ENCODE results near the gene KCNA3. TPM values are rescaled to one million over a fixed set of nuclear protein-coding genes. Genes with fewer than 3 reads are reported as not detected.
"Not testable (repeated sequence)": the region's sequence is repeated elsewhere in the genome, so short reads cannot be mapped to it uniquely, and the experiment has no call there.

Gene KCNA3
- total RNA-seq, 1 experiment from 2014 or later: not detected

GRCh38 chr1:110680036-110680735, 5.4 kb upstream of the KCNA3 start:
- DNase-seq (ENCODE audit: low read depth): no peak

DNA sequence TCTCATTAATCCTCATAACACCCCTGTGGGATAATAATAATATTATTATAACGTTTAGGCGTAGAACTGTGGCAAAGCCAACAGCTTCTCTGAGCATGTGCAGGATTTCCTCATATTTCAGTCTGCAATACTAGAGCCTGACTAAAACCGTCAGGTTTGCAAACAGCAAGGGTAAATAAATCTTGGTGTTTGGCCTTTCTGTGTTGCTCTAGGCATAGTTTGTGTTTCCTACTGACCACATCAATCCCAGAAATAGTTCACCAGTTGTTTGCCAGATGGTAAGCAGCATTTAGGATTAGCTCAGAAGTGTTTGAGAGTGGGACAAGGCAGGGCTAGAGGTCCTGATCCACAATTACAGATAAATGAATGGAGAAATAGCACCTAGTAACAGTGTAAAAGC, 2.8 kb upstream of the KCNA3 start:
- DNase-seq (ENCODE audit: low read depth): no peak

GRCh38 chr1:110676970-110677369, 2.2 kb upstream of the KCNA3 start:
- no peak for DNase-seq (ENCODE audit: low read depth)

- DNase-seq (ENCODE audit: low read depth): no peak
Observed at GRCh38 chr1:110675060-110675791, 486 bp upstream of the KCNA3 start.

DNA sequence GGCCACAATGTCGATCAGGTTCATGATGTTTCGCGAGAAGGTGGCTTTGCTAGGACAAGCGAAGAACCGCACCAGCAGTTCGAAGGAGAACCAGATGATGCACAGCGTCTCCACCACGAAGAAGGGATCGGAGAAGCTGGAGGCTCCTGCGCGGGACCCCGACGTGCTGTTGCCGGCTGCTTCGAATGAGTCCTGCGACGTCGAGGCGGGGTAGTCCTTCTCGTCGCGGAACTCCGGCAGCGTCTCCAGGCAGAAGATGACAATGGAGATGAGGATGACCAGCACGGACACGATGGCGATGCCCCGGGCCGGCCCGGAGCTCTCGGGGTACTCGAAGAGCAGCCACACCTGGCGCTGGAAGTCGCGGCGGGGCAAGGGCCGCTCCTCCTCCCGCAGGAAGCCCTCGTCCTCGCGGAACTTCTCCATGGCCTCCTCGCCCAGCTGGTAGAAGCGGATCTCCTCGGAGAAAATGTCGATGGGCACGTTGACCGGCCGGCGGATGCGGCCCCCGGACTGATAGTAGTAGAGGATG, 869 bp downstream of the KCNA3 start:
- no peak for DNase-seq (ENCODE audit: low read depth)

GRCh38 chr1:110673197-110673701, 1.5 kb downstream of the KCNA3 start:
- DNase-seq (ENCODE audit: low read depth): no peak

DNA sequence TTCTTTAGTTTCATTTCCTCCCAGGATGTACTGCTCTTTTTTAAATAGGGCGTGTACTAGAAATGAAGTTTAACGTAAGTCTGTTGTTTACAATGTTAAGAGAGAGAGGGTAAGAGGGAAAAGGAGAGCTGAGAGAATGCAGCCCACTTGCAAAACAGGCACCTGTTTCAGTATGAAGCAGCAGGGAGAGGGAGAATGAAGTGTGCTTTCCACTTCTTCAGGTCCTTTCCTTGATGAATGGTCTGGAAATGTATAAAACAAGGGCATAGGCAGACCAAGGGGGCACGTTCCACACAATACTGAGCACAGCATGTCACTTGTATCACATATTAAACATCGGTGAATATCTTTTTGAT, 2.0 kb downstream of the KCNA3 start:
- DNase-seq (ENCODE audit: low read depth): no peak

GRCh38 chr1:110672001-110672752, 2.6 kb downstream of the KCNA3 start:
- no peak for DNase-seq (ENCODE audit: low read depth)

GRCh38 chr1:110671361-110671760, 3.4 kb downstream of the KCNA3 start:
- no peak for DNase-seq (ENCODE audit: low read depth)

GRCh38 chr1:110668549-110668948, 6.2 kb downstream of the KCNA3 start:
- no peak for DNase-seq (ENCODE audit: low read depth)

GRCh38 chr1:110667776-110668175, 7.0 kb downstream of the KCNA3 start:
- DNase-seq (ENCODE audit: low read depth): no peak

GRCh38 chr1:110663241-110663640, 11.5 kb downstream of the KCNA3 start:
- DNase-seq (ENCODE audit: low read depth): no peak

GRCh38 chr1:110659559-110659958, 15.2 kb downstream of the KCNA3 start:
- not testable (repeated sequence) for DNase-seq (ENCODE audit: low read depth)

GRCh38 chr1:110657351-110657750, 17.4 kb downstream of the KCNA3 start:
- DNase-seq (ENCODE audit: low read depth): no peak

DNA sequence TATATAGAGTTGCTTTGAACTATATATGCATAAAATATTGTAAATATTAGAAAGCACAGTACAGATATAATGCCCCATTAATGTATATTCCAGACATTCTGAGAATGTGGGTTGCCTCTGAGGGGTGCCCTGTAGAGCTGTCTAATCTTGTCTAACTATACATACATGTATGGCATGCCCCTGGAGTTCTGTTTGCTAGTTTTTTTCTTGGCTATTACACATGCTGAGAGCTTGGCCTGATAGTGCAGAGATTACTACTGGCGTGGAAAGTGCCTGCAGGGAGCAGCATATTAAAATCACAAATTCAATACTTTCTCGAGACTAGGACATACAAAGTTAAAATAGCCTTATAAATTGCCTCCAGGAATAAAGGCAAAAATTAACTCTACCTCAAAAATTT, 24.1 kb downstream of the KCNA3 start:
- no peak for DNase-seq (ENCODE audit: low read depth)

DNA sequence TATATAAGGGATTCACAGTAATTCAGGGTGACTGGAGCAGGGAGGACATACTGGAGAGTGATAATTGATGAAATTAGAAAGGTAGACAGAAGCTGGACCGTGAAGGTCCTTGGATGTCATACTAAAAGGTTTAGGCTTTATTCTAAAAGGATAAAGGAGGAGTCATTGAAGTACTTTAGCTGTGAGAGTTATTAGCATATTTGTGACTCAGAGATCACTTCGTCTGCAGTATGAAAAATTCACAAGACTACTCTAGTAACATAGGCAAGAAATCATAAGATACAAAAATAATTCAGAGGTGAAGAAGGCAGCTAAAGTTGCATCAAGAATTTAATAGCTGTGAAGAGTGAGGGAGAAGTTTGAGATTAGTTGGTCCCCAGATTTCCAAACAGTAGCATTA, 26.3 kb downstream of the KCNA3 start:
- no peak for DNase-seq (ENCODE audit: low read depth)

- DNase-seq (ENCODE audit: low read depth): peak; percentile 49
Observed at GRCh38 chr1:110647254-110647891, 27.4 kb downstream of the KCNA3 start.

GRCh38 chr1:110645821-110646735, 28.7 kb downstream of the KCNA3 start:
- DNase-seq (ENCODE audit: low read depth): peak; percentile 90

DNA sequence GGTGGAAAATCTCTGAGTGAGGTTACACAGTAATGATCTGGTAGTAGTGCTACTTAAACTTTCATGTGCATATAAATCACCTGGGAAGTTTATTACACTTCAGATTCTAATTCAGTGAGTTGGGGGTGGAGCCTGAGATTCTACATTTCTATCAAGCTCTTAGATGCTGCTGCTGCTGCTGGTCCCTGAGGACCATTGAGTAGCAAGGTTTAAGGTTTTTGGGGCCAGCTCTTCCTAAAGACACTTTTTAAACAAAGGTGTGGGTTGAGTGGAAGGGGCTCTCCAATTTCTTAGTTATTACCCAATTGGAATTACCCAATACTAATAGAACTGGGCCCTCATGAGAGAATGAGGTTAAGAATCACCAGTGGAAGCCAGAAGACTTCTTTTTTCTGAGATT, 29.5 kb downstream of the KCNA3 start:
- no peak for DNase-seq (ENCODE audit: low read depth)

- no peak for DNase-seq (ENCODE audit: low read depth)
Observed at GRCh38 chr1:110643879-110644472, 30.8 kb downstream of the KCNA3 start.
